MM.1S (cell line): ENCODE results near the gene OR10J5.

Experiments used
- DNase-seq: peaks from one replicate; pipeline ENCODE4 v3.0.0-alpha.2; 2015
- H2AFZ ChIP-seq: fragments of 300-600 bp; sonication (generic); 2 replicates; pipeline ENCODE4 v1.6.0; 2016; ENCODE audit warnings: antibody characterized with exemption, low read length
- H3F3A ChIP-seq: fragments of 300-600 bp; sonication (generic); 2 replicates; pipeline ENCODE4 v1.6.1; 2016; ENCODE audit warnings: mild to moderate bottlenecking, antibody characterized with exemption, low read length, moderate library complexity, mixed read lengths; ENCODE audit not compliant: insufficient read depth
- H3K27ac ChIP-seq: fragments of 300-600 bp; sonication (generic); 2 replicates; pipeline ENCODE4 v1.5.1; 2016; ENCODE audit warnings: mild to moderate bottlenecking, low read length
- H3K27me3 ChIP-seq: fragments of 300-600 bp; sonication (generic); replicated peaks from 2 replicates; pipeline ENCODE4 v1.6.0; 2016; ENCODE audit warnings: low read length; ENCODE audit not compliant: insufficient read depth
- H3K36me3 ChIP-seq: fragments of 300-600 bp; sonication (generic); replicated peaks from 2 replicates; pipeline ENCODE4 v1.6.1; 2016; ENCODE audit warnings: mild to moderate bottlenecking, low read length, mixed read lengths; ENCODE audit not compliant: insufficient read depth
- H3K4me1 ChIP-seq: fragments of 300-600 bp; sonication (generic); 2 replicates; pipeline ENCODE4 v1.6.1; 2016; ENCODE audit warnings: low read length, mixed read lengths
- H3K4me2 ChIP-seq: fragments of 300-600 bp; sonication (generic); 2 replicates; pipeline ENCODE4 v1.6.0; 2016; ENCODE audit warnings: low read depth, low read length
- H3K4me3 ChIP-seq: fragments of 300-600 bp; sonication (generic); 2 replicates; pipeline ENCODE4 v1.5.1; 2016; ENCODE audit warnings: low read length, mixed read lengths
- H3K79me2 ChIP-seq: fragments of 300-600 bp; sonication (generic); 2 replicates; pipeline ENCODE4 v1.6.1; 2016; ENCODE audit warnings: mixed run types, low read length, mixed read lengths
- H3K9ac ChIP-seq: fragments of 300-600 bp; sonication (generic); 2 replicates; pipeline ENCODE4 v1.6.1; 2016; ENCODE audit warnings: low read length, mixed read lengths
- H3K9me2 ChIP-seq: fragments of 300-600 bp; sonication (generic); replicated peaks from 2 replicates; pipeline ENCODE4 v1.6.1; 2016; ENCODE audit warnings: mild to moderate bottlenecking, low read length, mixed read lengths; ENCODE audit not compliant: insufficient read depth
- H3K9me3 ChIP-seq: fragments of 300-600 bp; sonication (generic); replicated peaks from 2 replicates; pipeline ENCODE4 v1.6.1; 2016; ENCODE audit warnings: mild to moderate bottlenecking, low read length, mixed read lengths; ENCODE audit not compliant: insufficient read depth
- H4K20me1 ChIP-seq: fragments of 300-600 bp; sonication (generic); 2 replicates; pipeline ENCODE4 v1.6.1; 2016; ENCODE audit warnings: mild to moderate bottlenecking, low read length, moderate library complexity, mixed read lengths; ENCODE audit not compliant: insufficient read depth
- CTCF ChIP-seq: fragments of 300-600 bp; sonication (generic); IDR thresholded peaks from 2 replicates; pipeline ENCODE4 v1.5.1; 2016; ENCODE audit warnings: antibody characterized with exemption, low read length, mixed read lengths
- EZH2 ChIP-seq: fragments of 300-600 bp; sonication (generic); optimal IDR thresholded peaks from 2 replicates; pipeline ENCODE3; 2017; ENCODE audit warnings: low read depth, mild to moderate bottlenecking, antibody characterized with exemption, low read length, mixed read lengths
- EZH2phosphoT487 ChIP-seq: fragments of 300-600 bp; sonication (generic); IDR thresholded peaks from 2 replicates; pipeline ENCODE4 v1.6.1; 2018; ENCODE audit warnings: antibody characterized with exemption, low read length

The OR10J5 gene

GRCh38 chr1:159535907-159536306 is at the start of gene OR10J5:
OR10J5 (minus strand) TSS chr1:159536007; CDS start chr1:159536007, 0 bp downstream.
- Histone ChIP-seq H2AFZ (no peak within 1 kb of the TSS), H3K79me2 (no peaks in the 10 kb centered on the region), H3K9ac (no peak within 1 kb of the TSS), H3K36me3 (no peaks in the 10 kb centered on the region), H4K20me1 (no peaks in the 10 kb centered on the region), H3F3A (no peaks in the 10 kb centered on the region), H3K27me3 (no peaks in the 10 kb centered on the region), H3K9me3 (no peaks in the 10 kb centered on the region), H3K4me1 (no peaks in the 10 kb centered on the region), H3K27ac (no peak within 1 kb of the TSS), H3K4me3 (no peak within 1 kb of the TSS), H3K4me2 (no peak within 1 kb of the TSS), H3K9me2 (no peaks in the 10 kb centered on the region; the same call in 1 of the 2 replicates)
- TF ChIP-seq EZH2phosphoT487 = no peak
- no peak for TF ChIP-seq EZH2
- no peak for TF ChIP-seq CTCF
- no peak for DNase-seq

GRCh38 chr1:159584536-159584935 is 48.7 kb upstream of the OR10J5 start:
- peaks cover 13% of the 10 kb centered on the region for H3K4me1 ChIP-seq
- no peak overlapping the region for H3K27ac ChIP-seq
- no peak overlapping the region for H3K4me3 ChIP-seq
- H2AFZ ChIP-seq = no peak overlapping the region
- TF ChIP-seq EZH2phosphoT487 = no peak
- TF ChIP-seq CTCF = no peak
- no peak for TF ChIP-seq EZH2
- H3K4me2 ChIP-seq = no peak overlapping the region
- no peaks in the 10 kb centered on the region for H3K36me3 ChIP-seq
- no peak for DNase-seq
- H3K9me3 ChIP-seq = no peaks in the 10 kb centered on the region
- no peaks in the 10 kb centered on the region for H3K9me2 ChIP-seq
- H3F3A ChIP-seq = peaks cover 5% of the 10 kb centered on the region; the same call in 1 of the 2 replicates
- H3K79me2 ChIP-seq = no peaks in the 10 kb centered on the region
- H3K27me3 ChIP-seq = no peaks in the 10 kb centered on the region
- H4K20me1 ChIP-seq = no peaks in the 10 kb centered on the region
- no peak overlapping the region for H3K9ac ChIP-seq

- Histone ChIP-seq H3K4me2 (no peak overlapping the region), H3K36me3 (no peaks in the 10 kb centered on the region), H3K9me2 (no peaks in the 10 kb centered on the region), H2AFZ (no peak overlapping the region), H3K27ac (no peak overlapping the region), H4K20me1 (no peaks in the 10 kb centered on the region), H3K79me2 (no peaks in the 10 kb centered on the region), H3K9ac (no peak overlapping the region), H3F3A (peaks cover 11% of the 10 kb centered on the region), H3K4me1 (peaks cover 27% of the 10 kb centered on the region), H3K4me3 (no peak overlapping the region), H3K27me3 (no peaks in the 10 kb centered on the region), H3K9me3 (no peaks in the 10 kb centered on the region)
- DNase-seq = no peak
- TF ChIP-seq CTCF (no peak), EZH2 (no peak)
Measured at GRCh38 chr1:159581422-159581821, 45.6 kb upstream of the OR10J5 start.

GRCh38 chr1:159580340-159580739 is 44.5 kb upstream of the OR10J5 start:
- Histone ChIP-seq H3K9me3 (no peaks in the 10 kb centered on the region), H3K27ac (peak overlapping the region; percentile 4; the same call in 1 of the 2 replicates), H3K27me3 (no peaks in the 10 kb centered on the region), H4K20me1 (no peaks in the 10 kb centered on the region), H3F3A (peaks cover 11% of the 10 kb centered on the region), H3K4me3 (no peak overlapping the region), H3K36me3 (no peaks in the 10 kb centered on the region), H2AFZ (no peak overlapping the region), H3K9ac (no peak overlapping the region), H3K9me2 (no peaks in the 10 kb centered on the region), H3K4me1 (peaks cover 27% of the 10 kb centered on the region), H3K4me2 (peak overlapping the region; percentile 10; the same call in 1 of the 2 replicates), H3K79me2 (no peaks in the 10 kb centered on the region)
- TF ChIP-seq EZH2phosphoT487 = no peak
- TF ChIP-seq CTCF = no peak
- TF ChIP-seq EZH2 = no peak
- peak; percentile 52 for DNase-seq
